Subcutaneous abdominal adipose tissue (tissue), 5 donors: ENCODE data around the gene ATF5.
A peak's percentile ranks its signal among the peaks of the same experiment; 100 is the strongest.
"Not testable (repeated sequence)": the region's sequence is repeated elsewhere in the genome, so short reads cannot be mapped to it uniquely, and the experiment has no call there.

Experiments used
- H3K27ac ChIP-seq: one replicate; pipeline ENCODE4 v1.7.0; 2013; ENCODE audit warnings: low read depth, mild to moderate bottlenecking, inconsistent platforms, low read length, moderate library complexity
- H3K27me3 ChIP-seq, 5 donors: one replicate each; pipeline ENCODE4 v1.7.0; 2013; ENCODE audit warnings: low read length in 5 of 5, inconsistent platforms in 1 of 5; ENCODE audit not compliant: control insufficient read depth in 5 of 5, insufficient read depth in 4 of 5
- H3K36me3 ChIP-seq, 5 donors: one replicate each; pipeline ENCODE4 v1.7.0; 2013; ENCODE audit warnings: low read length in 5 of 5; ENCODE audit not compliant: control insufficient read depth in 5 of 5, insufficient read depth in 5 of 5
- H3K4me1 ChIP-seq, 5 donors: one replicate each; pipeline ENCODE4 v1.7.0; 2013; ENCODE audit warnings: low read length in 5 of 5, mild to moderate bottlenecking in 3 of 5, moderate library complexity in 1 of 5; ENCODE audit not compliant: control insufficient read depth in 5 of 5, insufficient read depth in 5 of 5
- H3K4me3 ChIP-seq, 5 donors: one replicate each; pipeline ENCODE4 v1.7.0; 2013; ENCODE audit warnings: low read length in 5 of 5, low read depth in 1 of 5
- H3K9ac ChIP-seq, 5 donors: one replicate each; pipeline ENCODE4 v1.7.0; 2013; ENCODE audit warnings: low read length in 5 of 5, mild to moderate bottlenecking in 4 of 5, moderate library complexity in 3 of 5
- H3K9me3 ChIP-seq, 5 donors: one replicate each; pipeline ENCODE4 v1.7.0; 2013; ENCODE audit warnings: low read length in 5 of 5; ENCODE audit not compliant: control insufficient read depth in 5 of 5
- donor health status: healthy.
- donor health status: healthy.
- donor health status: healthy.
- donor health status: healthy.
- donor health status: healthy.

The ATF5 gene

GRCh38 chr19:49921871-49922795 lies 6.9 kb upstream of the ATF5 start:
- H3K4me1 ChIP-seq, result peaks cover 0 to 41% (median 9%) of the 10 kb centered on the region in 5 donors
- no peak overlapping the region for H3K4me3 ChIP-seq
- H3K9ac ChIP-seq, result no peak overlapping the region
- no peaks in the 10 kb centered on the region for H3K9me3 ChIP-seq
- no peak overlapping the region for H3K27ac ChIP-seq
- H3K27me3 ChIP-seq, result no peaks in the 10 kb centered on the region
- H3K36me3 ChIP-seq, result peaks cover 0 to 76% (median 46%) of the 10 kb centered on the region in 5 donors

- Histone ChIP-seq H3K36me3 (peaks cover 0 to 69% (median 49%) of the 10 kb centered on the region in 5 donors), H3K27ac (no peak overlapping the region), H3K9me3 (no peaks in the 10 kb centered on the region), H3K4me1 (peaks cover 2 to 47% (median 20%) of the 10 kb centered on the region in 5 donors), H3K4me3 (no peak overlapping the region), H3K27me3 (no peaks in the 10 kb centered on the region), H3K9ac (no peak overlapping the region)
Observed at GRCh38 chr19:49923055-49924003, 5.7 kb upstream of the ATF5 start.

- peaks cover 0 to 63% (median 48%) of the 10 kb centered on the region in 5 donors for H3K36me3 ChIP-seq
- no peak overlapping the region for H3K27ac ChIP-seq
- no peak overlapping the region for H3K9ac ChIP-seq
- no peaks in the 10 kb centered on the region for H3K9me3 ChIP-seq
- no peaks in the 10 kb centered on the region for H3K27me3 ChIP-seq
- peaks cover 2 to 56% (median 25%) of the 10 kb centered on the region in 5 donors for H3K4me1 ChIP-seq
- H3K4me3 ChIP-seq, result no peak overlapping the region
Observed at GRCh38 chr19:49924004-49924880, 4.8 kb upstream of the ATF5 start.

GRCh38 chr19:49924881-49925210 lies 4.2 kb upstream of the ATF5 start:
- not testable (repeated sequence) for H3K4me3 ChIP-seq, H3K27ac ChIP-seq, H3K27me3 ChIP-seq, H3K9ac ChIP-seq, H3K9me3 ChIP-seq
- H3K36me3 ChIP-seq, result peaks cover 0 to 62% (median 48%) of the 10 kb centered on the region in 5 donors
- H3K4me1 ChIP-seq, result peaks cover 2 to 60% (median 28%) of the 10 kb centered on the region in 5 donors

GRCh38 chr19:49925486-49925885 lies 3.5 kb upstream of the ATF5 start:
- peaks cover 0 to 58% (median 45%) of the 10 kb centered on the region in 5 donors for H3K36me3 ChIP-seq
- no peak overlapping the region for H3K27ac ChIP-seq
- H3K4me1 ChIP-seq, result peaks cover 2 to 65% (median 33%) of the 10 kb centered on the region in 5 donors

GRCh38 chr19:49926515-49926914 lies 2.5 kb upstream of the ATF5 start:
- H3K27ac ChIP-seq, result no peak overlapping the region
- H3K27me3 ChIP-seq, result no peaks in the 10 kb centered on the region
- H3K4me1 ChIP-seq, result peaks cover 2 to 67% (median 34%) of the 10 kb centered on the region in 5 donors
- H3K9me3 ChIP-seq, result no peaks in the 10 kb centered on the region
- H3K4me3 ChIP-seq, result no peak overlapping the region
- no peak overlapping the region for H3K9ac ChIP-seq
- H3K36me3 ChIP-seq, result peaks cover 0 to 48% (median 36%) of the 10 kb centered on the region in 5 donors

More at GRCh38 chr19:49925486-49925885, 3.5 kb upstream of the ATF5 start:
- H3K9me3 ChIP-seq, result no peaks in the 10 kb centered on the region
- H3K27me3 ChIP-seq, result no peaks in the 10 kb centered on the region
- no peak overlapping the region for H3K9ac ChIP-seq
- H3K4me3 ChIP-seq, result no peak overlapping the region

- Histone ChIP-seq H3K9me3 (no peaks in the 10 kb centered on the region), H3K27me3 (no peaks in the 10 kb centered on the region), H3K36me3 (peaks cover 0 to 37% (median 29%) of the 10 kb centered on the region in 5 donors), H3K4me3 (peak overlapping the region in 2 of 5 donors; percentile 44 to 83), H3K4me1 (peaks cover 2 to 65% (median 31%) of the 10 kb centered on the region in 5 donors), H3K27ac (no peak overlapping the region), H3K9ac (peak overlapping the region in 2 of 5 donors; percentile 47 to 51)
Observed at GRCh38 chr19:49927526-49928264, 1.3 kb upstream of the ATF5 start.

GRCh38 chr19:49929611-49930482 lies 842 bp downstream of the ATF5 start:
- H3K27me3 ChIP-seq, result no peaks in the 10 kb centered on the region
- peak overlapping the region in 4 of 5 donors; percentile 92 to 96 (median 94) for H3K9ac ChIP-seq
- H3K27ac ChIP-seq, result peak overlapping the region; percentile 96
- H3K36me3 ChIP-seq, result peaks cover 0 to 20% (median 13%) of the 10 kb centered on the region in 5 donors
- H3K4me1 ChIP-seq, result peaks cover 2 to 45% (median 31%) of the 10 kb centered on the region in 5 donors
- H3K9me3 ChIP-seq, result no peaks in the 10 kb centered on the region
- peak overlapping the region; percentile 76 to 94 (median 83) for H3K4me3 ChIP-seq
